OCI-LY3 (cell line): ENCODE measurements around the gene PLD4.
"Not testable (repeated sequence)": the region's sequence is repeated elsewhere in the genome, so short reads cannot be mapped to it uniquely, and the experiment has no call there.

Source experiments
- EZH2phosphoT487 ChIP-seq: fragments of 200-600 bp; shearing (Covaris generic); IDR thresholded peaks from 2 replicates; pipeline ENCODE4 v1.6.1; 2018; ENCODE audit warnings: antibody characterized with exemption, mixed run types, low read depth
- TF ChIP-seq, protein P1 (sequence below): fragments of 200-600, 300-600 bp; sonication (generic); IDR thresholded peaks from 2 replicates; pipeline ENCODE4 v1.5.1; 2014; ENCODE audit warnings: antibody characterized with exemption, low read length, low read depth

- TF ChIP-seq, protein P1, sequence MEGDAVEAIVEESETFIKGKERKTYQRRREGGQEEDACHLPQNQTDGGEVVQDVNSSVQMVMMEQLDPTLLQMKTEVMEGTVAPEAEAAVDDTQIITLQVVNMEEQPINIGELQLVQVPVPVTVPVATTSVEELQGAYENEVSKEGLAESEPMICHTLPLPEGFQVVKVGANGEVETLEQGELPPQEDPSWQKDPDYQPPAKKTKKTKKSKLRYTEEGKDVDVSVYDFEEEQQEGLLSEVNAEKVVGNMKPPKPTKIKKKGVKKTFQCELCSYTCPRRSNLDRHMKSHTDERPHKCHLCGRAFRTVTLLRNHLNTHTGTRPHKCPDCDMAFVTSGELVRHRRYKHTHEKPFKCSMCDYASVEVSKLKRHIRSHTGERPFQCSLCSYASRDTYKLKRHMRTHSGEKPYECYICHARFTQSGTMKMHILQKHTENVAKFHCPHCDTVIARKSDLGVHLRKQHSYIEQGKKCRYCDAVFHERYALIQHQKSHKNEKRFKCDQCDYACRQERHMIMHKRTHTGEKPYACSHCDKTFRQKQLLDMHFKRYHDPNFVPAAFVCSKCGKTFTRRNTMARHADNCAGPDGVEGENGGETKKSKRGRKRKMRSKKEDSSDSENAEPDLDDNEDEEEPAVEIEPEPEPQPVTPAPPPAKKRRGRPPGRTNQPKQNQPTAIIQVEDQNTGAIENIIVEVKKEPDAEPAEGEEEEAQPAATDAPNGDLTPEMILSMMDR, result not testable (repeated sequence)
- TF ChIP-seq EZH2phosphoT487, result not testable (repeated sequence)
Observed at GRCh38 chr14:104949406-104949955, 24.8 kb downstream of the PLD4 start.
